NT2/D1 (cell line): ENCODE results near the gene WASF2.

ENCODE experiments used
- SUZ12 ChIP-seq: IDR thresholded peaks from 2 replicates; pipeline ENCODE4 v1.6.1; 2011; ENCODE audit not compliant: insufficient read length, insufficient read depth; ENCODE audit errors: extremely low read depth
- YY1 ChIP-seq: IDR thresholded peaks from 2 replicates; pipeline ENCODE4 v1.6.1; 2011; ENCODE audit not compliant: insufficient read length, insufficient read depth
- ZNF274 ChIP-seq: IDR thresholded peaks from 2 replicates; pipeline ENCODE4 v1.6.1; 2011; ENCODE audit warnings: mild to moderate bottlenecking, low read depth, low read length

- TF ChIP-seq ZNF274, result no peak
- TF ChIP-seq YY1, result no peak
- no peak for TF ChIP-seq SUZ12
These were observed 34.7 kb downstream of the WASF2 start for GRCh38 chr1:27455139-27455811.
